Measurements from ENCODE around the gene SH3BP1.
"Not testable (repeated sequence)": the region's sequence is repeated elsewhere in the genome, so short reads cannot be mapped to it uniquely, and the experiment has no call there.

- TF ChIP-seq CTCF (CRISPR knock-in tag; IDR thresholded peaks at IDR 0.05); ATRX (CRISPR knock-in tag; IDR thresholded peaks at IDR 0.05; ENCODE audit: borderline replicate concordance): not testable (repeated sequence)
These were observed 36.8 kb upstream of the SH3BP1 start for GRCh38 chr22:37602546-37603277.

Measured in HepG2 (cell line).